Esophagus muscularis mucosa (tissue), 4 donors: ENCODE results near the gene ABCC5. TPM values are rescaled to one million over a fixed set of nuclear protein-coding genes. Genes with fewer than 3 reads are reported as not detected.
"Not testable (repeated sequence)": the region's sequence is repeated elsewhere in the genome, so short reads cannot be mapped to it uniquely, and the experiment has no call there.

Experiments used
- DNase-seq: peaks from one replicate; pipeline ENCODE4 v3.0.0-alpha.2; 2017; ENCODE audit errors: extremely low spot score
- H3K27ac ChIP-seq, 4 donors: fragments of 200-600 bp; sonication (generic); replicated peaks in 1 of 4; 1 replicate in 3 of 4; 2 replicates in 1 of 4; pipeline ENCODE4 v1.5.1; 2016 to 2019; ENCODE audit warnings: mild to moderate bottlenecking in 1 of 4
- H3K27me3 ChIP-seq, 4 donors: fragments of 200-600 bp; sonication (generic); one replicate each; pipeline versions ENCODE4 v1.5.1 to v1.6.0; 2016 to 2019
- H3K36me3 ChIP-seq, 4 donors: fragments of 200-600 bp; sonication (generic); one replicate each; pipeline ENCODE4 v1.5.1; 2016 to 2019
- H3K4me1 ChIP-seq, 4 donors: fragments of 200-600 bp; sonication (generic); one replicate each; pipeline ENCODE4 v1.5.1; 2016 to 2019
- H3K4me3 ChIP-seq, 4 donors: fragments of 200-600 bp; sonication (generic); 1 replicate in 2 of 4; 2 replicates in 2 of 4; pipeline ENCODE4 v1.5.1; 2016 to 2019; ENCODE audit warnings: mild to moderate bottlenecking in 4 of 4, moderate library complexity in 1 of 4
- H3K9me3 ChIP-seq, 4 donors: fragments of 200-600 bp; sonication (generic); 1 replicate in 3 of 4; 2 replicates in 1 of 4; pipeline ENCODE4 v1.5.1; 2016 to 2019
- EP300 ChIP-seq: sonication (generic); formaldehyde crosslinking; IDR thresholded peaks from one replicate; pipeline ENCODE4 v1.6.1; 2017; ENCODE audit warnings: antibody characterized with exemption
- POLR2A ChIP-seq: fragments of 450-650 bp; IDR thresholded peaks from one replicate; pipeline ENCODE4 v1.6.1; 2017; ENCODE audit warnings: antibody characterized with exemption, moderate library complexity, mild to moderate bottlenecking, low read depth
- POLR2AphosphoS5 ChIP-seq, 2 donors: sonication (generic); formaldehyde crosslinking; IDR thresholded peaks; one replicate each; pipeline ENCODE4 v1.6.1; 2017; ENCODE audit warnings: antibody characterized with exemption in 2 of 2
- WGBS: methylation state at CpG from one replicate; pipeline ENCODE4 v1.1.5; 2018; 5-methylcytosine and 5-hydroxymethylcytosine counted together
- intact Hi-C: fragments of 100-400 bp; cut with DNase I; formaldehyde crosslinking; loops from one replicate; pipeline ENCODE4 v1.15.1; 2023
- total RNA-seq, 4 donors: library from RNA; depleted of rRNA; stranded (reverse); fragments of >200 nt; gene quantifications; one replicate each; pipeline versions ENCODE4 v1.1.0 to v1.2.1, GENCODE V29; 2016
- TF ChIP-seq, protein P1 (sequence below), 3 experiments: fragments of 200-600 bp in 2 of 3; fragments of 450-650 bp in 1 of 3; sonication (generic) in 2 of 3; IDR thresholded peaks; one replicate each; pipeline ENCODE4 v1.5.1; 2017 to 2019; ENCODE audit warnings: antibody characterized with exemption in 3 of 3, mild to moderate bottlenecking in 2 of 3, moderate library complexity in 1 of 3

Gene ABCC5
- total RNA-seq, 4 donors from 2014 or later = 9.8 to 20.2 (median 17.6) TPM

DNA sequence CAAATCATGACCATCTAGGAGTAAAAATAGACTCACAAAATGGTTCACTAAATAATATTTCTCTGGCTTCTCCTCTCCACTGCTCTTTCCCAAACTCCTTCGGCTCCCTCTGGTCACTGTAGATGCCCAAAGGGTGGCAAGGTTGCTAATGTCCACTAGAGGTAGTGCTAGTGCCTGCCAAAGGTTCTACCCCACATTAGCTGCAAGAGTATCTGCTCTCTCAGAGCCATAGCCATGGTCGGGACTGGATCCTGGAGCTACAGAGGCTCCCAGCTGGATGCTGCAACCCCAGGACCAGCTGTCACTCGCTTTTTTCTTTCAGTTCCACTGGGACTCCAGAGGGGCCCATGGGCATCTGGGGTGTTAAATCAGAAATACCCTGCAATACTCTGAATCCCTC lies 22.3 kb upstream of the ABCC5 start:
- intact Hi-C loops = no loop called here
- Histone ChIP-seq H3K4me1 (peaks cover 0 to 12% (median 5%) of the 10 kb centered on the region in 4 donors), H3K36me3 (no peaks in the 10 kb centered on the region), H3K9me3 (no peaks in the 10 kb centered on the region), H3K27me3 (no peaks in the 10 kb centered on the region), H3K27ac (peak overlapping the region in 3 of 4 donors; percentile 41 to 66 (median 46)), H3K4me3 (no peak overlapping the region)
- WGBS = 43% methylated on average over 3 of the region's 3 CpGs
- TF ChIP-seq EP300 = no peak
- TF ChIP-seq, protein P1, sequence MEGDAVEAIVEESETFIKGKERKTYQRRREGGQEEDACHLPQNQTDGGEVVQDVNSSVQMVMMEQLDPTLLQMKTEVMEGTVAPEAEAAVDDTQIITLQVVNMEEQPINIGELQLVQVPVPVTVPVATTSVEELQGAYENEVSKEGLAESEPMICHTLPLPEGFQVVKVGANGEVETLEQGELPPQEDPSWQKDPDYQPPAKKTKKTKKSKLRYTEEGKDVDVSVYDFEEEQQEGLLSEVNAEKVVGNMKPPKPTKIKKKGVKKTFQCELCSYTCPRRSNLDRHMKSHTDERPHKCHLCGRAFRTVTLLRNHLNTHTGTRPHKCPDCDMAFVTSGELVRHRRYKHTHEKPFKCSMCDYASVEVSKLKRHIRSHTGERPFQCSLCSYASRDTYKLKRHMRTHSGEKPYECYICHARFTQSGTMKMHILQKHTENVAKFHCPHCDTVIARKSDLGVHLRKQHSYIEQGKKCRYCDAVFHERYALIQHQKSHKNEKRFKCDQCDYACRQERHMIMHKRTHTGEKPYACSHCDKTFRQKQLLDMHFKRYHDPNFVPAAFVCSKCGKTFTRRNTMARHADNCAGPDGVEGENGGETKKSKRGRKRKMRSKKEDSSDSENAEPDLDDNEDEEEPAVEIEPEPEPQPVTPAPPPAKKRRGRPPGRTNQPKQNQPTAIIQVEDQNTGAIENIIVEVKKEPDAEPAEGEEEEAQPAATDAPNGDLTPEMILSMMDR (IDR thresholded peaks at IDR 0.05) = peak in 1 of 3 experiments; percentile 34
- no peak for DNase-seq

DNA sequence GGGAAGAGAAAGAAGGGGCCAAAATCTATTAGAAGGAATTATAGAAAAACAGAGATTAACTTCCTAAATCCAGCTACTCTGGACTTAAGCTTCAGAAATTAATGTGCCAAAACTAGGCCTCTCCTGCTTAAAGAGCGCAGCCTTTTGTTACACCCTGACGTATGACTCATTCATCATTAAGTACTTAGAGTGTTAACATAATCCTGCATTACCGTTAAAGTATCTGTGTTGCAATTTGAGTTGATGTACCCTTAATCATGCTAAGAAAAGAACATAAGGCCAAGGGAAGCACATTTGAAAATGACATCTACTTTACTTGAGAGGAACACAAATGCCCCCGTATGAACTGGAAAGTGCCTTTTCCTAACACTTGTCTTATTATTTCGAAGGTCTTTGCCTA lies 21.7 kb upstream of the ABCC5 start:
- H3K36me3 ChIP-seq = no peaks in the 10 kb centered on the region
- 48% methylated on average over 5 of the region's 5 CpGs for WGBS
- no peaks in the 10 kb centered on the region for H3K27me3 ChIP-seq
- peaks cover 0 to 12% (median 5%) of the 10 kb centered on the region in 4 donors for H3K4me1 ChIP-seq
- intact Hi-C loops = no loop called here
- DNase-seq = no peak
- no peaks in the 10 kb centered on the region for H3K9me3 ChIP-seq
- no peak overlapping the region for H3K4me3 ChIP-seq
- peak overlapping the region; percentile 28 to 66 (median 44) for H3K27ac ChIP-seq
- peak; percentile 9 to 50 for TF ChIP-seq POLR2AphosphoS5 (IDR thresholded peaks at IDR 0.05)
- TF ChIP-seq POLR2A = no peak

DNA sequence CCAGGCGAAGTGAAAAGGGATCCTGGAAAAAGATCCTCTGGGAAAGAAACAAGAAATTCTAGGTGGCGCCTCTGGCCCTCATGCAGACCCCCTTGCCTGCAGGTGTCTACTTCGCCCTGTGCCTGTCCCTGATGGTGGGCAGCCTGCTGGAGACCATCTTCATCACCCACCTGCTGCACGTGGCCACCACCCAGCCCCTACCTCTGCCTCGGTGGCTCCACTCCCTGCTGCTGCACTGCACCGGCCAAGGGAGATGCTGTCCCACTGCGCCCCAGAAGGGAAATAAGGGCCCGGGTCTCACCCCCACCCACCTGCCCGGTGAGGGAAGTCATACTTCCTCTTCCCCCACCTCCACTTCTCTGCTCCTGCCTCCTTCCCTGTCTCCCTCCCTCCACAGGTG lies 20.6 kb upstream of the ABCC5 start:
- intact Hi-C loops, DNase-seq, H3K4me3 ChIP-seq, H3K27me3 ChIP-seq, H3K9me3 ChIP-seq, H3K27ac ChIP-seq, H3K36me3 ChIP-seq: not testable (repeated sequence)
- 85% methylated on average over 8 of the region's 9 CpGs for WGBS
- peaks cover 0 to 12% (median 5%) of the 10 kb centered on the region in 4 donors for H3K4me1 ChIP-seq

DNA sequence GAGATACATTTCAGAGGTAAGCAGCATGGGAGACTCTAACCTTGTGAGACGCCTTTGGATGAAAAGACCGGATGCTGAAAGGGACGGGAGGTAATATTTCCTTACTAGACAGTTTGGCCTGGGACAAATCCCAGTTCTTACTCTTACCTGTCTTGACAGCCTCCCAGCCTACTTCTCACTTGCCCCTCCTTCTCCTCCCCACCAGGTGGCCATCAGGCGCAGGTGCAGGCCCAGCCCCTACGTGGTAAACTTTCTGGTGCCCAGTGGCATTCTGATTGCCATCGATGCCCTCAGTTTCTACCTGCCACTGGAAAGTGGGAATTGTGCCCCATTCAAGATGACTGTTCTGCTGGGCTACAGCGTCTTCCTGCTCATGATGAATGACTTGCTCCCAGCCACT lies 20.1 kb upstream of the ABCC5 start:
- WGBS = 72% methylated on average over 7 of the region's 7 CpGs
- Histone ChIP-seq H3K27me3 (no peaks in the 10 kb centered on the region), H3K4me1 (peaks cover 0 to 12% (median 5%) of the 10 kb centered on the region in 4 donors), H3K4me3 (no peak overlapping the region), H3K36me3 (no peaks in the 10 kb centered on the region), H3K9me3 (no peaks in the 10 kb centered on the region), H3K27ac (no peak overlapping the region)
- no peak for TF ChIP-seq EP300
- DNase-seq = no peak
- intact Hi-C loops = no loop called here

DNA sequence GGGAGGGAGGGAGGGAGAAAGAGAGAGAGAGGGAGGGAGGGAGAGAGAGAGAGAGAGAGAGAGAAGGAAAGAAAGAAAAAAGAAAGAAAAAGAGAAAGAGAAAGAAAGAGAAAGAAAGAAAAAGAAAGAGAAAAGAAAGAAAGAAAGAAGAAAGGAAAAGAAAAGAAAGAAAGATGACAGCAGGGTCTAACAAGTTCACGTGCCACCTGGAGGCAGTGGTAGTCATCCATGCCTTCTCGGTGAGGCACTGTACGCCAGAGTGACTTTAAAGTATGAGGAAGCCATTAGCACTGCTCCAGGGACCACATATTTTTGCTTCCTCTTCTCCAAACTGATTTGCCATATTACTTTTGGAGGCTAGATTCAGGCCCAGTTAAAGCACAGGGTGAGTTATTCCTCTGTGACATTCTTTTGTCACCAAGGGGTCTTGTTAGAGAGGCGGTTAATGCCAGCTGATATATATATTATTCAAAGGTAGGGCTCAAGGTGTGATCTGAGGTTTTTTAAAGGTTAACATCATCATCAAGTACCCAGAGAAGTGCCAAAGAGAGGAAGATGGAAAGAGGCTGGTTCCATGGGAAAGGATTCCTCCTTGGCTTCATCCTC lies 13.6 kb upstream of the ABCC5 start, which contains the start of gene HTR3D:
Gene HTR3D (plus strand): TSS at position 556 of the 606 bp plus-strand sequence. CDS start 0 bp downstream, at position 556.
- intact Hi-C loops = no loop called here
- TF ChIP-seq EP300 = no peak
- TF ChIP-seq, protein P1 (IDR thresholded peaks at IDR 0.05) = no peak
- TF ChIP-seq POLR2A = no peak
- TF ChIP-seq POLR2AphosphoS5 (IDR thresholded peaks at IDR 0.05) = no peak
- H3K4me3 ChIP-seq = no peak within 1 kb of the TSS
- H3K4me1 ChIP-seq = no peaks in the 10 kb centered on the region
- H3K27ac ChIP-seq = no peak within 1 kb of the TSS
- 65% methylated on average over 4 of the region's 4 CpGs for WGBS
- no peaks in the 10 kb centered on the region for H3K36me3 ChIP-seq
- no peak for DNase-seq
- no peaks in the 10 kb centered on the region for H3K9me3 ChIP-seq
- H3K27me3 ChIP-seq = no peaks in the 10 kb centered on the region

DNA sequence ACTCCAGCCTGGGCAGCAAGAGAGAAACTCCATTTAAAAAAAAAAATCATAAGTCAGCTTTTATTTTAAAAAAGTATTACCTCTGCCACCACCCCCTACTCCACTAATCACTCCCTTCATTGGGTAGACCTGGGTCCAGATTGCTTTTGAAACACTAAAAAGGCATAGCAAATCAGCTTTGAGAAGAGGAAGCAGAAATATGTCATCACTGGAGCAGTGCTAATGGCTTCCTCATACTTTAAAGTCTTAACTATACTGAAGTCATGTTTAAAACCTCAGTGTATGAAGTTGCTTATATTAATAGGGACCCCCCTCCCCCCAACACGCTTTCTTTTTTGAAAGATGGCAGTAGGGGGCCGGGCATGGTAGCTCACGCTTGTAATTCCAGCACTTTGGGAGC lies 12.9 kb upstream of the ABCC5 start:
- no peak for TF ChIP-seq POLR2A
- TF ChIP-seq, protein P1 (IDR thresholded peaks at IDR 0.05) = no peak
- TF ChIP-seq EP300 = no peak
- no peak for TF ChIP-seq POLR2AphosphoS5 (IDR thresholded peaks at IDR 0.05)
- WGBS = 95% methylated on average over 2 of the region's 3 CpGs
- H3K9me3 ChIP-seq = no peaks in the 10 kb centered on the region
- DNase-seq = no peak
- no peak overlapping the region for H3K4me3 ChIP-seq
- intact Hi-C loops = no loop called here
- no peaks in the 10 kb centered on the region for H3K4me1 ChIP-seq
- no peak overlapping the region for H3K27ac ChIP-seq
- no peaks in the 10 kb centered on the region for H3K36me3 ChIP-seq
- H3K27me3 ChIP-seq = no peaks in the 10 kb centered on the region
